GM13977 (cell line): ENCODE measurements around the gene RAMAC.
"Not testable (repeated sequence)": the region's sequence is repeated elsewhere in the genome, so short reads cannot be mapped to it uniquely, and the experiment has no call there.

Experiments used
- DNase-seq: peaks from one replicate; pipeline ENCODE4 v3.0.0; 2012; ENCODE audit warnings: low spot score
- in situ Hi-C: fragments of 300-500 bp; cut with MboI; formaldehyde crosslinking; loops from one replicate; pipeline ENCODE4 v1.12.0; 2022; ENCODE audit warnings: low sequenced_read_pairs, low pct_unique_long_range_greater_than_20kb, mixed read lengths, inconsistent platforms; ENCODE audit not compliant: unreplicated experiment
- TF ChIP-seq, protein P1 (sequence below): IDR thresholded peaks from 2 replicates; pipeline ENCODE4 v1.5.1; 2012; ENCODE audit warnings: mild to moderate bottlenecking, control low read depth; ENCODE audit not compliant: insufficient read depth; ENCODE audit errors: extremely low read depth, missing control alignments

The RAMAC gene

DNA sequence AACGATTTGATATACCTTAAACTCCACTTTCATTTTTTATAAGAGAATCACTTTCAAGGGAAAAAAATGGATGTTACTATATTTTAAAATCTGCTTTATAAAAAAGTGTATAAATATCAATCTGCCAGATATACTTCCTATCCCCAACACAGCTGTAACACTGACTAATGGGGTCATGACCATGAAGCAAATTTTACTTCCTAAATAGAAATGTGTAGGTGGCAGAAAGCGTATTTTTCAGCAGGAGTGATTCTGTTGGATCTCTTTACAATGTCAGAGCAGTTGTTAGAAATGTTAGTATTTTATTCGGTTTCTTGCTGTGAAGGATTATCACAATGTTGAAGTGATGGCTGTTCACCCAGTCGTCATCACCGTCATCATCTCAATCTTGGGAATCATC, 30.9 kb downstream of the RAMAC start:
- no peak for DNase-seq
- in situ Hi-C loops, result loop anchor here (10.0 to 25.0 kb wide), 2 partner anchors 198 to 370 kb away; no protein-coding TSS in a partner anchor
- TF ChIP-seq, protein P1, sequence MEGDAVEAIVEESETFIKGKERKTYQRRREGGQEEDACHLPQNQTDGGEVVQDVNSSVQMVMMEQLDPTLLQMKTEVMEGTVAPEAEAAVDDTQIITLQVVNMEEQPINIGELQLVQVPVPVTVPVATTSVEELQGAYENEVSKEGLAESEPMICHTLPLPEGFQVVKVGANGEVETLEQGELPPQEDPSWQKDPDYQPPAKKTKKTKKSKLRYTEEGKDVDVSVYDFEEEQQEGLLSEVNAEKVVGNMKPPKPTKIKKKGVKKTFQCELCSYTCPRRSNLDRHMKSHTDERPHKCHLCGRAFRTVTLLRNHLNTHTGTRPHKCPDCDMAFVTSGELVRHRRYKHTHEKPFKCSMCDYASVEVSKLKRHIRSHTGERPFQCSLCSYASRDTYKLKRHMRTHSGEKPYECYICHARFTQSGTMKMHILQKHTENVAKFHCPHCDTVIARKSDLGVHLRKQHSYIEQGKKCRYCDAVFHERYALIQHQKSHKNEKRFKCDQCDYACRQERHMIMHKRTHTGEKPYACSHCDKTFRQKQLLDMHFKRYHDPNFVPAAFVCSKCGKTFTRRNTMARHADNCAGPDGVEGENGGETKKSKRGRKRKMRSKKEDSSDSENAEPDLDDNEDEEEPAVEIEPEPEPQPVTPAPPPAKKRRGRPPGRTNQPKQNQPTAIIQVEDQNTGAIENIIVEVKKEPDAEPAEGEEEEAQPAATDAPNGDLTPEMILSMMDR, result no peak

- in situ Hi-C loops, result loop anchor here (10.0 to 25.0 kb wide), 2 partner anchors 196 to 369 kb away; no protein-coding TSS in a partner anchor
- TF ChIP-seq, protein P1, result no peak
- DNase-seq, result no peak
These were observed 32.4 kb downstream of the RAMAC start for GRCh38 chr15:83018436-83018835.

GRCh38 chr15:83030021-83030420, 44.0 kb downstream of the RAMAC start:
- in situ Hi-C loops, result no loop called here
- TF ChIP-seq, protein P1, result no peak
- no peak for DNase-seq

DNA sequence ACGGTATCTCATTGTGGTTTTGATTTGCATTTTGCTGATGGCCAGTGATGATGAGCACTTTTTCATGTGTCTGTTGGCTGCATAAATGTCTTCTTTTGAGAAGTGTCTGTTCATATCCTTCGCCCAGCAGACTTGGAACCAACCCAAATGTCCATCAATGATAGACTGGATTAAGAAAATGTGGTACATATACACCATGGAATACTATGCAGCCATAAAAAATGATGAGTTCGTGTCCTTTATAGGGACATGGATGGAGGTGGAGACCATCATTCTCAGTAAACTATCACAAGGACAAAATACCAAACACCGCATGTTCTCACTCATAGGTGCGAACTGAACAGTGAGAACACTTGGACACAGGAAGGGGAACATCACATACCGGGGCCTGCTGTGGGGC, 45.2 kb downstream of the RAMAC start:
- in situ Hi-C loops, DNase-seq: not testable (repeated sequence)

DNA sequence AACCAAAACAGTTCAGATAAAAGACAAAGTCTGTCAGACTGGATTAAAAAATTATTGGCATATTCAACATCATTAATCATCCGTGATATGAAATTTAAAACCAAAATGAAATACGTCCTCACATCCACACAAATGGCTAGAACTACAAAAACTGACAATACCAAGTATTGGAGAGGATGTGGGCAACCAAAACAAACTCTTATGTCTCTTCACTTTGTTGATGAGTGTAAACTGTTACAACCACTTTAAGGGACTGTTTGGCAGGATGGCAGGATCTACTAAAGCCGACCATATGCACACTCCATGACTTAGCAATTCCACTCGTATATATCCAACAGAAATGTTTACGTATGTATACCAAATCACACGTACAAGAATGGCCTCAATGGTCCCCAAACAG, 50.2 kb downstream of the RAMAC start:
- TF ChIP-seq, protein P1, result no peak
- in situ Hi-C loops, result no loop called here
- no peak for DNase-seq

DNA sequence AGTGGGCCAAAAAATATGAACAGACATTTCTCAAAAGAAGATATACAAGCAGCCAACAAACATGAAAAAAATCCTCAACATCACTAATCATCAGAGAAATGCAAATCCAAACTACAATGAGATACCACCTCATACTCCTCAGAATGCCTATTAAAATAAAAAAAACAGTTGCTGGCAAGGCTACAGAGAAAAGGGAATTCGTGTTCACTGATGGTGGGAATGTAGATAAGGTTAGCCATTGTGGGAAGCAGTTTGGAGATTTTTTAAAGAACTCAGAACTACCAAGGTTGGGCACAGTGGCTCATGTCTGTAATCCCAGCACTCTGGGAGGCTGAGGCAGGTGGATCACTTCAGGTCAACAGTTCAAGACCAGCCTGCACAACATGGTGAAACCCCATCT, 53.2 kb downstream of the RAMAC start:
- no peak for DNase-seq
- TF ChIP-seq, protein P1, result no peak
- in situ Hi-C loops, result no loop called here
